ENCODE results near the gene LHPP.

The LHPP gene

GRCh38 chr10:124473070-124473469 is 11.4 kb downstream of the LHPP start:
- DNase-seq, result no peak

GRCh38 chr10:124474514-124475070 is 13.0 kb downstream of the LHPP start:
- DNase-seq, result no peak

- DNase-seq, result no peak
Measured at GRCh38 chr10:124476043-124476725, 14.6 kb downstream of the LHPP start.

- DNase-seq, result no peak
Measured at GRCh38 chr10:124477614-124478363, 16.2 kb downstream of the LHPP start.

- DNase-seq, result no peak
Measured at GRCh38 chr10:124478515-124478914, 16.9 kb downstream of the LHPP start.

- DNase-seq, result no peak
Measured at GRCh38 chr10:124480860-124481259, 19.2 kb downstream of the LHPP start.

- DNase-seq, result no peak
Measured at GRCh38 chr10:124481717-124482116, 20.1 kb downstream of the LHPP start.

GRCh38 chr10:124482236-124482800 is 20.7 kb downstream of the LHPP start:
- no peak for DNase-seq

GRCh38 chr10:124482876-124483275 is 21.3 kb downstream of the LHPP start:
- no peak for DNase-seq

- no peak for DNase-seq
Measured at GRCh38 chr10:124484031-124484430, 22.4 kb downstream of the LHPP start.

GRCh38 chr10:124484661-124485060 is 23.0 kb downstream of the LHPP start:
- no peak for DNase-seq

- DNase-seq, result no peak
Measured at GRCh38 chr10:124486635-124487034, 25.0 kb downstream of the LHPP start.

- DNase-seq, result no peak
Measured at GRCh38 chr10:124491105-124491504, 29.5 kb downstream of the LHPP start.

- DNase-seq, result no peak
Measured at GRCh38 chr10:124492266-124492665, 30.6 kb downstream of the LHPP start.

- no peak for DNase-seq
Measured at GRCh38 chr10:124493214-124493882, 31.7 kb downstream of the LHPP start.

- DNase-seq, result no peak
Measured at GRCh38 chr10:124494046-124494807, 32.6 kb downstream of the LHPP start.

- DNase-seq, result no peak
Measured at GRCh38 chr10:124495162-124495561, 33.5 kb downstream of the LHPP start.

- DNase-seq, result no peak
Measured at GRCh38 chr10:124495725-124496124, 34.1 kb downstream of the LHPP start.

GRCh38 chr10:124496150-124496549 is 34.5 kb downstream of the LHPP start:
- no peak for DNase-seq

GRCh38 chr10:124496620-124497019 is 35.0 kb downstream of the LHPP start:
- no peak for DNase-seq

- DNase-seq, result no peak
Measured at GRCh38 chr10:124497196-124497881, 35.7 kb downstream of the LHPP start.

GRCh38 chr10:124498056-124498455 is 36.4 kb downstream of the LHPP start:
- DNase-seq, result no peak
